GM19025 (cell line): Measurements from ENCODE around the gene CNNM3.
A peak's percentile ranks its signal among the peaks of the same experiment; 100 is the strongest.

ENCODE experiments used
- ATAC-seq: cut with Tn5 transposase; IDR thresholded peaks from one replicate; pipeline ENCODE4 v1.9.1; 2021; ENCODE audit warnings: mild to moderate bottlenecking, low read depth, moderate library complexity; ENCODE audit not compliant: unreplicated experiment

CNNM3 gene

GRCh38 chr2:96874198-96874831 lies 58.2 kb downstream of the CNNM3 start:
- ATAC-seq = peak; percentile 64

GRCh38 chr2:96875498-96876268 lies 59.6 kb downstream of the CNNM3 start:
- ATAC-seq = no peak

GRCh38 chr2:96876269-96877041 lies 60.4 kb downstream of the CNNM3 start:
- ATAC-seq = no peak

DNA sequence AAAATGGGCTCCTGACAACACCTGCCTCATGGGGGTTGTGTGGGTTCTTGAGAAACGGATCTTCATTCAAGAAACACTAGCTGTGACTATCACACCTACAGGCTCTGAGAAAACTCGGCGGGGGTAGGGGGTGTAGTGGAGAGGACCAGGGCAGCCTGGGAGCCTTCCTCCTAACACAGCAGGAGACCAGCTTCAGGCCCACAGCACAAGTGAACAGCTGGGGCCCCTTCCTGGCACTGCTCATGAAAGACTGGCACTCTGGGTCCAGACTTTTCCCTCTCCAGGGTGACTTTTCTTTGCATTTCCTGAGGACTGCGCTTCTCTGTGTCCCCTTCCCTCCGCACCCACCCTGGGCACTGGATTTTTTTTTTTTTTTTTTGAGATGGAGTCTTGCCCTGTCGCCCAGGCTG lies 61.0 kb downstream of the CNNM3 start:
- ATAC-seq = no peak

GRCh38 chr2:96877631-96878092 lies 61.6 kb downstream of the CNNM3 start:
- ATAC-seq = no peak

DNA sequence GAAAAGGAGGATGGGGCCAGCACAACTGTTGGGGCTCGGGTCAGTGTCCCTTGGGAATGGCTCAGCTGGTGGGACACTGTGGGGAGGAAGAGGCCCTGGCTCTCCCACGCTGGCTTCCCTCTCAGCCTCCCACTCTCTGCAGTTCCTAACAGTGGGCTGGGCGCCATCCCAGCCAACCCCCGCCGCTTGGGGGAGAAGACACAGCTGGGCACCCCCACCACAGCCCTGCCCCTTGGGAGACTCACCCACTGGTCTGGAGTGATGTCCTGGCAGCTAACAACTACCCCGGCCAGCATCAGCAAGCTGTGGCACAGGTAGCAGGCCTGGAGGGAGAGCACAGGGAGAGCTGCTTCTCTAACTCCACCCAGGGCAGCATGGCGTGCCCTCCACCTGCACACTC lies 62.1 kb downstream of the CNNM3 start:
- ATAC-seq = no peak

- ATAC-seq = no peak
These were observed 62.9 kb downstream of the CNNM3 start for GRCh38 chr2:96878796-96879544.

DNA sequence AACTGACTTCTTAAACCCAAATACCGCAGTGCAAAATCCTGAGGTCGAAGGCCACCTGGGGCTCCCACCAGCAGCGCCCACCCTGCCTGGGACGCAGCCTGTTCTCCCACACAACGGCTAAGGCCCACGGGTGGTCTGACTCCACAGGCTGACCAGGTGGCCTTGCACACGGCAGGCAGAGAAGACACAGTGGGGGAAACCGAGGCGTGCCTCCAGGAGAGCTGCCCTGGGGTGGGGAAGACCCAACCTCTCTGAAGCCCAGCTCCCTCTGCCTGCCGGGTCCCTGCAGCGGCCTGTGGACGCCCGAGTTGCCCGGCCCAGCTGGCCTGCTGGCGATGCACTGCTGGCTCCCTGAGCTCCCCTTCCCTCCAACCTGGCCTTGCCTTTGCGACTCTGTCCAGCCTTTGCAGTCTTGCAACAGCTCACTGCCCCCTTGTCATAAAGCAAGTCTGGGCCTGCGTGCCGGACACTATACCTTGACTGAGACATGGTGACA lies 63.5 kb downstream of the CNNM3 start:
- ATAC-seq = no peak

- ATAC-seq = no peak
These were observed 64.8 kb downstream of the CNNM3 start for GRCh38 chr2:96880891-96881273.

DNA sequence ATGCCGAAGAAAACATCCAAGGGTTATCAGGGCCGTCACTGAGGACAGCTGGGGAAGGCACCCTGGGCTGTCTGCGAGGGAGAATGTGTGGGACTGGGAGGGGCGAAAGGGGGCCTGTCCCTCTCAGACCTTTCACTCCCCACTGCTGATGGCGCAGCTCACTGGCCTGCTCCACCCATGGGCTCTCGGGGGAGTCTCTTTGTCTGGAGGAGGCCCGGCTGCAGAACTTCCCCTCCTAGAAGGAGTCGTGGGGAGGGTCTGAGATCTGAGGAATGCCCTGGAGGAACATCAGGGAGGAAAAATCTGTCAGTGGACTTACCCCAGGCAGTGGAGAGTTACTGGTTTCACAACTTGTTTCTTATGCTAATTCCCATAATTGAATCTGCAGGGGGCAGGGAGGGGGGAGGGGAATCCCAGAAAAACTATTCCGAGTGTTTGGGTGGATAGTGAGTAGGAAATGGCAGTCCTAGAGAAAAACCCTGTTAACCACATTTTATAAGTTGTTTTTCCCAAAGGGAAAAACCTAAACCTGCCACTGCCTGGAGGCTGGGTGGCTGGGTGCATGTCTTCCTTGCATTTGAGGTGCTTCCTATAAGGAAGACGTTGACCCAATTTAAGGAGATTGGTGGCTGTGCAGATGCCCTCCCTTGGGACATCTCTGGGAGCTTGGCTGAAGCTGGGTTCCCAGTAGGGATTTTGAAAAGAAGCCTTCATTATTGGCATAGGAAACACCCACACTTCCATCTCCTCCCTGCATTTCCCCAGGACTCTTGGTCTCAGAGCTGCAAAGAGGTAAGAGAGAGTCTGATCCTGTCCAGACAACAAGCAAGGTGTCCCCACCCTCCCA lies 65.5 kb downstream of the CNNM3 start:
- no peak for ATAC-seq

GRCh38 chr2:96882230-96882629 lies 66.2 kb downstream of the CNNM3 start:
- no peak for ATAC-seq

DNA sequence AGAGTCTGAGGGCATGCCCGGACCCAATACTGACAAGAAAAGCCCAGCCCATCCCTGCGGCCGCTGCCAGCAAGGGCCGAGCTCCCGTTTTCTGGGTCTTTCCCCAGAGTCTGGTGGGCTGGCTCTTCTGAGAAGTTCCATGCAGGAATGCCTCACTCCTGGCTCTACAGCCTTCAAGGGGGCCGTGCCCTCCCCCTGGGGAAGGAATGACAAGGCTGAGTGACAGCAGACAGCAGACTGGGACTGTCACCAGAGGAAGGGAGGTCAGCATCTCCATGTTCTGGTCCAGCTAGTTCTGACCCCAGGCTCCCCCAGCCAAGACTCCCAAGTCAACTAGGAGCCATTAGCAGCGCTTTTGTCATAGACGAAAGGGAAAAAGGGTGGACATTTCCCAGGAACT lies 66.8 kb downstream of the CNNM3 start:
- no peak for ATAC-seq

DNA sequence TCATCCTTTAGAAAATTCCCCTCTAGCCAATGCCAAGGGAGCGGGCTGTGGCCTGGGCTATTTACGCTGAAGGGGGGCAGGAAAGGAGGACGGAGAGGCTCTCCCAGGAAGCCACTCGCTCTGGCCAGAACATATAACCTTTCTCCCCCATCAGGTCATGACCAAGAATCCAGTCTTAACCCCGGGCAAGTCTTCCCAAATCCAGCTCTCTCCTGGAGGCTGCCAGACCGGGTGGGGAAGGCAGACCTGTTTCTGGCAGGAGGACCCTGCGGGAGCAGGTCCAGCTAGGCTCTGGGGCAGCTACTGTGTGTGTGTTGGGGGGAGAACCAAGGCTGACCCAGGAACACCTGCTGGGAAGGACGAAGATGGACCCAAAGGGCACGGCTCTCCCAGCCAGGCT lies 67.2 kb downstream of the CNNM3 start:
- ATAC-seq = no peak
